HepG2 (cell line): Measurements from ENCODE around the gene GALP. TPM values are rescaled to one million over a fixed set of nuclear protein-coding genes. Genes with fewer than 3 reads are reported as not detected.

Experiments used
- ARNT2 ChIP-seq: sonication (generic); formaldehyde crosslinking; IDR thresholded peaks from 2 replicates; pipeline ENCODE4 v1.8.0; 2022; ENCODE audit warnings: mild to moderate bottlenecking, low read depth, missing genetic modification reagents, moderate library complexity
- CBX5 ChIP-seq: sonication (generic); formaldehyde crosslinking; IDR thresholded peaks from 2 replicates; pipeline ENCODE4 v1.4.0; 2020; ENCODE audit warnings: missing genetic modification reagents, borderline replicate concordance
- DPF2 ChIP-seq: sonication (generic); formaldehyde crosslinking; IDR thresholded peaks from 2 replicates; pipeline ENCODE4 v1.4.0; 2020; ENCODE audit warnings: mild to moderate bottlenecking, low read depth, missing genetic modification reagents, borderline replicate concordance
- MTF1 ChIP-seq: sonication (generic); formaldehyde crosslinking; IDR thresholded peaks from 2 replicates; pipeline ENCODE4 v1.5.0; 2020; ENCODE audit warnings: missing genetic modification reagents
- PAF1 ChIP-seq: IDR thresholded peaks from 2 replicates; pipeline ENCODE4 v1.6.1; 2016; ENCODE audit warnings: missing genetic modification reagents, missing compliant biosample characterization
- PHF5A ChIP-seq: IDR thresholded peaks from one replicate; pipeline ENCODE4 v1.6.1; 2018; ENCODE audit warnings: low read depth, missing genetic modification reagents; ENCODE audit not compliant: unreplicated experiment
- RARA ChIP-seq: IDR thresholded peaks from 2 replicates; pipeline ENCODE4 v1.6.1; 2016; ENCODE audit warnings: missing genetic modification reagents, missing compliant biosample characterization
- RFXAP ChIP-seq: sonication (generic); formaldehyde crosslinking; IDR thresholded peaks from 2 replicates; pipeline ENCODE4 v1.4.0; 2020; ENCODE audit warnings: missing genetic modification reagents, borderline replicate concordance
- RXRB ChIP-seq: IDR thresholded peaks from 2 replicates; pipeline ENCODE4 v1.6.1; 2016; ENCODE audit warnings: borderline replicate concordance, missing genetic modification reagents, missing compliant biosample characterization
- ZNF180 ChIP-seq: sonication (generic); formaldehyde crosslinking; IDR thresholded peaks from 2 replicates; pipeline ENCODE4 v1.4.0; 2020; ENCODE audit warnings: low read depth, missing genetic modification reagents, borderline replicate concordance
- ZNF235 ChIP-seq: sonication (generic); formaldehyde crosslinking; IDR thresholded peaks from 2 replicates; pipeline ENCODE4 v1.8.1; 2023; ENCODE audit warnings: mild to moderate bottlenecking, missing genetic modification reagents, borderline replicate concordance
- ZNF253 ChIP-seq: sonication (generic); formaldehyde crosslinking; IDR thresholded peaks from 2 replicates; pipeline ENCODE4 v1.8.0; 2022; ENCODE audit warnings: mild to moderate bottlenecking, missing genetic modification reagents, borderline replicate concordance
- ZNF441 ChIP-seq: sonication (generic); formaldehyde crosslinking; IDR thresholded peaks from 2 replicates; pipeline ENCODE4 v1.7.0; 2021; ENCODE audit warnings: missing genetic modification reagents, borderline replicate concordance
- ZNF773 ChIP-seq: sonication (generic); formaldehyde crosslinking; IDR thresholded peaks from 2 replicates; pipeline ENCODE4 v1.4.0; 2020; ENCODE audit warnings: missing genetic modification reagents, borderline replicate concordance
- ZNF816 ChIP-seq: sonication (generic); formaldehyde crosslinking; IDR thresholded peaks from 2 replicates; pipeline ENCODE4 v1.8.0; 2022; ENCODE audit warnings: missing genetic modification reagents, mild to moderate bottlenecking, borderline replicate concordance
- polyA plus RNA-seq, 8 experiments: library from polyadenylated mRNA; depleted of rRNA in 3 of 8; stranded (reverse) in 7 of 8; unstranded in 1 of 8; fragments of >200 nt; fragmentation: Illumina TruSeq in 4 of 8; extraction: Trizol in 4 of 8; gene quantifications; 2 replicates each; pipeline versions ENCODE4 v1.2.1 to v1.2.3, GENCODE V29; 2011 to 2016; ENCODE audit warnings: low read depth in 4 of 8, missing spikeins in 1 of 8, mixed read lengths in 1 of 8; ENCODE audit not compliant: insufficient read depth in 1 of 8
- total RNA-seq, 5 experiments: library from RNA; depleted of rRNA; stranded (reverse); fragments of >200 nt; fragmentation: Illumina TruSeq; extraction: Trizol; gene quantifications; 2 replicates each; pipeline ENCODE4 v1.2.3, GENCODE V29; 2016; ENCODE audit warnings: low read depth in 1 of 5
- TF ChIP-seq, protein P1 (sequence below): sonication (generic); formaldehyde crosslinking; IDR thresholded peaks from 2 replicates; pipeline ENCODE4 v1.4.0; 2020; ENCODE audit warnings: missing genetic modification reagents
- TF ChIP-seq, protein P2 (sequence below): sonication (generic); formaldehyde crosslinking; conservative IDR thresholded peaks from 2 replicates; pipeline ENCODE4 v1.4.0; 2020; ENCODE audit warnings: missing genetic modification reagents
- TF ChIP-seq, protein P3 (sequence below): sonication (generic); formaldehyde crosslinking; IDR thresholded peaks from 2 replicates; pipeline ENCODE4 v1.8.1; 2022; ENCODE audit warnings: low read depth, mild to moderate bottlenecking, missing genetic modification reagents
- TF ChIP-seq, protein P4 (sequence below): sonication (generic); formaldehyde crosslinking; IDR thresholded peaks from 2 replicates; pipeline ENCODE4 v1.5.0; 2020; ENCODE audit warnings: mild to moderate bottlenecking, missing genetic modification reagents
- TF ChIP-seq, protein P5 (sequence below): sonication (generic); formaldehyde crosslinking; IDR thresholded peaks from 2 replicates; pipeline ENCODE4 v1.8.0; 2022; ENCODE audit warnings: mild to moderate bottlenecking, missing genetic modification reagents, borderline replicate concordance

GALP gene
- total and polyA plus RNA-seq, 2 of the 13 experiments (the other 11 are each of a cell fraction or from before 2014, with no cell fraction given): not detected

DNA sequence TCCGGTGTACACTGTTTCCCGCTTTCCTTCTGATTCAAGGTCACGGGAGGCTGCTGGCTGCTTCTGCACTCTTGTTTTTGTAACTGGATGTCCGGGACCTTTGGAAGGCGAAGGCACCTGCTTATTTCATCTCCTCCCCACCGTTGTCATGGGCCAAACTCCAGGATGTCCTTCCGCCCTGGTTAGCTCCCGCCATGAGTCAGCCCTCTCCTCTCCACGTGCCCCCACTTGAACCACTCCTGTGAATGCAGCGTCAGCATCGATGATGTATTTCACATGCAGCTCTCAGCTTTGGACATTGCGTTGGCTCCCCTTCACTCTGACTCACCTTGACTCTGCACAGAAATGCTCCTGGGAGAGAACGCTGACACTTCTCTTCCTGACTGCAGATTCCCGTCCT lies 5.5 kb upstream of the GALP start (continued):
- TF ChIP-seq CBX5 (0 out of 2 replicates have a peak, but pooled peaks have one; percentile 63), PAF1 (CRISPR knock-in tag) (no peak), DPF2 (CRISPR knock-in tag) (no peak), ARNT2 (no peak; the same call in 1 of the 2 replicates), ZNF180 (CRISPR knock-in tag) (no peak), MTF1 (CRISPR knock-in tag) (no peak), ZNF235 (no peak), RARA (peak; percentile 76), ZNF441 (CRISPR knock-in tag) (peak; percentile 79; the same call in 1 of the 2 replicates), ZNF253 (no peak), PHF5A (CRISPR knock-in tag) (no peak), RFXAP (CRISPR knock-in tag) (no peak), RXRB (CRISPR knock-in tag) (peak; percentile 67), ZNF816 (CRISPR knock-in tag) (no peak; the same call in 1 of the 2 replicates), ZNF773 (CRISPR knock-in tag) (no peak)
- TF ChIP-seq, protein P1, sequence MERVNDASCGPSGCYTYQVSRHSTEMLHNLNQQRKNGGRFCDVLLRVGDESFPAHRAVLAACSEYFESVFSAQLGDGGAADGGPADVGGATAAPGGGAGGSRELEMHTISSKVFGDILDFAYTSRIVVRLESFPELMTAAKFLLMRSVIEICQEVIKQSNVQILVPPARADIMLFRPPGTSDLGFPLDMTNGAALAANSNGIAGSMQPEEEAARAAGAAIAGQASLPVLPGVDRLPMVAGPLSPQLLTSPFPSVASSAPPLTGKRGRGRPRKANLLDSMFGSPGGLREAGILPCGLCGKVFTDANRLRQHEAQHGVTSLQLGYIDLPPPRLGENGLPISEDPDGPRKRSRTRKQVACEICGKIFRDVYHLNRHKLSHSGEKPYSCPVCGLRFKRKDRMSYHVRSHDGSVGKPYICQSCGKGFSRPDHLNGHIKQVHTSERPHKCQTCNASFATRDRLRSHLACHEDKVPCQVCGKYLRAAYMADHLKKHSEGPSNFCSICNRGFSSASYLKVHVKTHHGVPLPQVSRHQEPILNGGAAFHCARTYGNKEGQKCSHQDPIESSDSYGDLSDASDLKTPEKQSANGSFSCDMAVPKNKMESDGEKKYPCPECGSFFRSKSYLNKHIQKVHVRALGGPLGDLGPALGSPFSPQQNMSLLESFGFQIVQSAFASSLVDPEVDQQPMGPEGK: peak; percentile 47; the same call in 1 of the 2 replicates
- TF ChIP-seq, protein P2, sequence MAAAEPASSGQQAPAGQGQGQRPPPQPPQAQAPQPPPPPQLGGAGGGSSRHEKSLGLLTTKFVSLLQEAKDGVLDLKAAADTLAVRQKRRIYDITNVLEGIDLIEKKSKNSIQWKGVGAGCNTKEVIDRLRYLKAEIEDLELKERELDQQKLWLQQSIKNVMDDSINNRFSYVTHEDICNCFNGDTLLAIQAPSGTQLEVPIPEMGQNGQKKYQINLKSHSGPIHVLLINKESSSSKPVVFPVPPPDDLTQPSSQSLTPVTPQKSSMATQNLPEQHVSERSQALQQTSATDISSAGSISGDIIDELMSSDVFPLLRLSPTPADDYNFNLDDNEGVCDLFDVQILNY (CRISPR knock-in tag): no peak; the same call in 1 of the 2 replicates
- TF ChIP-seq, protein P3, sequence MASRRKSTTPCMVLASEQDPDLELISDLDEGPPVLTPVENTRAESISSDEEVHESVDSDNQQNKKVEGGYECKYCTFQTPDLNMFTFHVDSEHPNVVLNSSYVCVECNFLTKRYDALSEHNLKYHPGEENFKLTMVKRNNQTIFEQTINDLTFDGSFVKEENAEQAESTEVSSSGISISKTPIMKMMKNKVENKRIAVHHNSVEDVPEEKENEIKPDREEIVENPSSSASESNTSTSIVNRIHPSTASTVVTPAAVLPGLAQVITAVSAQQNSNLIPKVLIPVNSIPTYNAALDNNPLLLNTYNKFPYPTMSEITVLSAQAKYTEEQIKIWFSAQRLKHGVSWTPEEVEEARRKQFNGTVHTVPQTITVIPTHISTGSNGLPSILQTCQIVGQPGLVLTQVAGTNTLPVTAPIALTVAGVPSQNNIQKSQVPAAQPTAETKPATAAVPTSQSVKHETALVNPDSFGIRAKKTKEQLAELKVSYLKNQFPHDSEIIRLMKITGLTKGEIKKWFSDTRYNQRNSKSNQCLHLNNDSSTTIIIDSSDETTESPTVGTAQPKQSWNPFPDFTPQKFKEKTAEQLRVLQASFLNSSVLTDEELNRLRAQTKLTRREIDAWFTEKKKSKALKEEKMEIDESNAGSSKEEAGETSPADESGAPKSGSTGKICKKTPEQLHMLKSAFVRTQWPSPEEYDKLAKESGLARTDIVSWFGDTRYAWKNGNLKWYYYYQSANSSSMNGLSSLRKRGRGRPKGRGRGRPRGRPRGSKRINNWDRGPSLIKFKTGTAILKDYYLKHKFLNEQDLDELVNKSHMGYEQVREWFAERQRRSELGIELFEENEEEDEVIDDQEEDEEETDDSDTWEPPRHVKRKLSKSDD: no peak
- TF ChIP-seq, protein P4, sequence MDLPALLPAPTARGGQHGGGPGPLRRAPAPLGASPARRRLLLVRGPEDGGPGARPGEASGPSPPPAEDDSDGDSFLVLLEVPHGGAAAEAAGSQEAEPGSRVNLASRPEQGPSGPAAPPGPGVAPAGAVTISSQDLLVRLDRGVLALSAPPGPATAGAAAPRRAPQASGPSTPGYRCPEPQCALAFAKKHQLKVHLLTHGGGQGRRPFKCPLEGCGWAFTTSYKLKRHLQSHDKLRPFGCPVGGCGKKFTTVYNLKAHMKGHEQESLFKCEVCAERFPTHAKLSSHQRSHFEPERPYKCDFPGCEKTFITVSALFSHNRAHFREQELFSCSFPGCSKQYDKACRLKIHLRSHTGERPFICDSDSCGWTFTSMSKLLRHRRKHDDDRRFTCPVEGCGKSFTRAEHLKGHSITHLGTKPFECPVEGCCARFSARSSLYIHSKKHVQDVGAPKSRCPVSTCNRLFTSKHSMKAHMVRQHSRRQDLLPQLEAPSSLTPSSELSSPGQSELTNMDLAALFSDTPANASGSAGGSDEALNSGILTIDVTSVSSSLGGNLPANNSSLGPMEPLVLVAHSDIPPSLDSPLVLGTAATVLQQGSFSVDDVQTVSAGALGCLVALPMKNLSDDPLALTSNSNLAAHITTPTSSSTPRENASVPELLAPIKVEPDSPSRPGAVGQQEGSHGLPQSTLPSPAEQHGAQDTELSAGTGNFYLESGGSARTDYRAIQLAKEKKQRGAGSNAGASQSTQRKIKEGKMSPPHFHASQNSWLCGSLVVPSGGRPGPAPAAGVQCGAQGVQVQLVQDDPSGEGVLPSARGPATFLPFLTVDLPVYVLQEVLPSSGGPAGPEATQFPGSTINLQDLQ: no peak
- TF ChIP-seq, protein P5, sequence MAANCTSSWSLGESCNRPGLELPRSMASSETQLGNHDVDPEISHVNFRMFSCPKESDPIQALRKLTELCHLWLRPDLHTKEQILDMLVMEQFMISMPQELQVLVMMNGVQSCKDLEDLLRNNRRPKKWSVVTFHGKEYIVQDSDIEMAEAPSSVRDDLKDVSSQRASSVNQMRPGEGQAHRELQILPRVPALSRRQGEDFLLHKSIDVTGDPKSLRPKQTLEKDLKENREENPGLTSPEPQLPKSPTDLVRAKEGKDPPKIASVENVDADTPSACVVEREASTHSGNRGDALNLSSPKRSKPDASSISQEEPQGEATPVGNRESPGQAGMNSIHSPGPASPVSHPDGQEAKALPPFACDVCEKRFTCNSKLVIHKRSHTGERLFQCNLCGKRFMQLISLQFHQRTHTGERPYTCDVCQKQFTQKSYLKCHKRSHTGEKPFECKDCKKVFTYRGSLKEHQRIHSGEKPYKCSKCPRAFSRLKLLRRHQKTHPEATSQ: no peak
